Aorta (tissue), 4 donors: ENCODE results near the gene UNC119. TPM values are rescaled to one million over a fixed set of nuclear protein-coding genes. Genes with fewer than 3 reads are reported as not detected.

Experiments
- polyA plus RNA-seq, 2 donors: library from polyadenylated mRNA; stranded (reverse); fragments of 200-250 nt; gene quantifications; one replicate each; pipeline ENCODE4 v1.2.3, GENCODE V29; 2013
- total RNA-seq, 2 donors: library from RNA; stranded (reverse); fragmentation: NEBNext Ultra II Directional; extraction: Animal tissue kit (Norgen Biotek cat#: 25700); gene quantifications; one replicate each; pipeline ENCODE4 v1.2.1, GENCODE V29; 2021
- donor health status: healthy with polysubstance abuse.
- donor health status: Bipolar disorder and iron deficiency.
- donor health status: DM: no; HTN: no; CAD: no.
- donor health status: DM: yes; HTN: yes; CAD: no.

The UNC119 gene
- total and polyA plus RNA-seq, 4 donors, result 17.4 to 36.6 (median 22.2) TPM

Other genes starting within 250 kb of the UNC119 start
- gene TMEM97, start 233.4 kb downstream of the UNC119 start, total RNA-seq, result 1 to 10 TPM; 2.5 to 4.1 TPM
- gene TMEM97, start 233.4 kb downstream of the UNC119 start, polyA plus RNA-seq, result 1 to 10 TPM; 1.5 to 1.8 TPM
- gene IFT20, start 217.2 kb downstream of the UNC119 start, total RNA-seq, result 10 to 100 TPM; 34.5 to 37.2 TPM
- 10 to 100 TPM; 70.7 to 74.3 TPM for gene IFT20, start 217.2 kb downstream of the UNC119 start, polyA plus RNA-seq
- 10 to 100 TPM; 51.1 to 68.9 TPM for gene TNFAIP1, start 216.9 kb downstream of the UNC119 start, total RNA-seq
- gene TNFAIP1, start 216.9 kb downstream of the UNC119 start, polyA plus RNA-seq, result 10 to 100 TPM; 11.7 to 16.2 TPM
- 10 to 100 TPM; 40.1 to 42.5 TPM for gene POLDIP2, start 195.1 kb downstream of the UNC119 start, total RNA-seq
- gene POLDIP2, start 195.1 kb downstream of the UNC119 start, polyA plus RNA-seq, result 10 to 100 TPM; 36.6 to 41.4 TPM
- not detected for gene SEBOX, start 187.4 kb downstream of the UNC119 start, total RNA-seq
- gene SEBOX, start 187.4 kb downstream of the UNC119 start, polyA plus RNA-seq, result not detected
- 1 to 10 TPM; 1.5 to 2.6 TPM for gene VTN, start 182.3 kb downstream of the UNC119 start, total RNA-seq
- gene VTN, start 182.3 kb downstream of the UNC119 start, polyA plus RNA-seq, result 1 to 10 TPM in 1 of 2 donors, under 1 TPM in 1; 0.63 to 4.3 TPM
- gene SARM1, start 180.9 kb downstream of the UNC119 start, total RNA-seq, result 10 to 100 TPM; 14.5 to 20.3 TPM
- gene SARM1, start 180.9 kb downstream of the UNC119 start, polyA plus RNA-seq, result 10 to 100 TPM in 1 of 2 donors, 1 to 10 TPM in 1; 4.9 to 10.3 TPM
- 10 to 100 TPM in 1 of 2 donors, 1 to 10 TPM in 1; 6.4 to 16.7 TPM for gene SLC46A1, start 146.4 kb downstream of the UNC119 start, total RNA-seq
- 10 to 100 TPM in 1 of 2 donors, 1 to 10 TPM in 1; 4.4 to 10.5 TPM for gene SLC46A1, start 146.4 kb downstream of the UNC119 start, polyA plus RNA-seq
- not detected for gene SLC13A2, start 79.0 kb downstream of the UNC119 start, total RNA-seq
- gene SLC13A2, start 79.0 kb downstream of the UNC119 start, polyA plus RNA-seq, result 10 to 100 TPM in 1 of 2 donors, not detected in 1; 23.8 TPM
- not detected for gene FOXN1, start 46.3 kb downstream of the UNC119 start, total RNA-seq
- gene FOXN1, start 46.3 kb downstream of the UNC119 start, polyA plus RNA-seq, result not detected
- 10 to 100 TPM; 33.5 to 38.7 TPM for gene PIGS, start 18.9 kb upstream of the UNC119 start, total RNA-seq
- 10 to 100 TPM; 21.8 to 37.7 TPM for gene PIGS, start 18.9 kb upstream of the UNC119 start, polyA plus RNA-seq
- gene ALDOC, start 24.3 kb upstream of the UNC119 start, total RNA-seq, result 10 to 100 TPM; 22.1 to 27.1 TPM
- 10 to 100 TPM; 15.4 to 30.4 TPM for gene ALDOC, start 24.3 kb upstream of the UNC119 start, polyA plus RNA-seq
- 1 to 10 TPM; 2.2 to 3.6 TPM for gene SPAG5, start 46.4 kb upstream of the UNC119 start, total RNA-seq
- gene SPAG5, start 46.4 kb upstream of the UNC119 start, polyA plus RNA-seq, result 1 to 10 TPM; 1.6 to 4.3 TPM
- 10 to 100 TPM in 1 of 2 donors, 1 to 10 TPM in 1; 6.3 to 15.7 TPM for gene RSKR, start 61.6 kb upstream of the UNC119 start, total RNA-seq
- 1 to 10 TPM in 1 of 2 donors, under 1 TPM in 1; 0.13 to 3.0 TPM for gene RSKR, start 61.6 kb upstream of the UNC119 start, polyA plus RNA-seq
- gene BLTP2, start 92.5 kb upstream of the UNC119 start, total RNA-seq, result 100 to 1,000 TPM; 100 to 135 TPM
- gene BLTP2, start 92.5 kb upstream of the UNC119 start, polyA plus RNA-seq, result 10 to 100 TPM; 27.7 to 27.8 TPM
- gene SDF2, start 109.3 kb upstream of the UNC119 start, total RNA-seq, result 10 to 100 TPM; 34.8 to 40.8 TPM
- 10 to 100 TPM; 36.7 to 51.5 TPM for gene SDF2, start 109.3 kb upstream of the UNC119 start, polyA plus RNA-seq
- 10 to 100 TPM; 73.1 to 81.2 TPM for gene SUPT6H, start 109.6 kb upstream of the UNC119 start, total RNA-seq
- 10 to 100 TPM; 22.5 to 41.0 TPM for gene SUPT6H, start 109.6 kb upstream of the UNC119 start, polyA plus RNA-seq
- gene PROCA1, start 159.3 kb upstream of the UNC119 start, total RNA-seq, result 1 to 10 TPM in 1 of 2 donors, under 1 TPM in 1; 0.78 to 6.6 TPM
- gene PROCA1, start 159.3 kb upstream of the UNC119 start, polyA plus RNA-seq, result 1 to 10 TPM; 5.1 to 5.3 TPM
- 100 to 1,000 TPM; 107 to 115 TPM for gene RAB34, start 165.2 kb upstream of the UNC119 start, total RNA-seq
- gene RAB34, start 165.2 kb upstream of the UNC119 start, polyA plus RNA-seq, result 100 to 1,000 TPM; 133 to 303 TPM
- 1,000 to 10,000 TPM; 1,133 to 1,177 TPM for gene RPL23A, start 167.4 kb upstream of the UNC119 start, total RNA-seq
- 1,000 to 10,000 TPM; 1,641 to 1,888 TPM for gene RPL23A, start 167.4 kb upstream of the UNC119 start, polyA plus RNA-seq
- 1 to 10 TPM in 1 of 2 donors, under 1 TPM in 1; 0.90 to 2.5 TPM for gene TLCD1, start 173.6 kb upstream of the UNC119 start, total RNA-seq
- 1 to 10 TPM in 1 of 2 donors, not detected in 1; 1.5 TPM for gene TLCD1, start 173.6 kb upstream of the UNC119 start, polyA plus RNA-seq
- gene NEK8, start 176.2 kb upstream of the UNC119 start, total RNA-seq, result 1 to 10 TPM; 1.6 to 4.5 TPM
- 1 to 10 TPM; 2.0 to 5.3 TPM for gene NEK8, start 176.2 kb upstream of the UNC119 start, polyA plus RNA-seq
- 10 to 100 TPM; 18.8 to 24.6 TPM for gene TRAF4, start 191.4 kb upstream of the UNC119 start, total RNA-seq
- gene TRAF4, start 191.4 kb upstream of the UNC119 start, polyA plus RNA-seq, result 10 to 100 TPM; 10.7 to 19.3 TPM